H9 (cell line): ENCODE measurements around the gene ALX4. TPM values are rescaled to one million over a fixed set of nuclear protein-coding genes. Genes with fewer than 3 reads are reported as not detected.

ENCODE experiments used
- DNase-seq: peaks from one replicate; pipeline ENCODE4 v3.0.0-alpha.2; 2017
- H2AFZ ChIP-seq: one replicate; pipeline ENCODE4 v1.6.1; 2013; ENCODE audit warnings: mild to moderate bottlenecking, low read length, control low read depth, moderate library complexity
- H2AK5ac ChIP-seq: 2 replicates; pipeline ENCODE4 v1.6.1; 2013; ENCODE audit warnings: low read length, control low read depth, mixed read lengths; ENCODE audit not compliant: insufficient read length
- H2BK120ac ChIP-seq: one replicate; pipeline ENCODE4 v1.6.1; 2013; ENCODE audit warnings: low read depth, mild to moderate bottlenecking, low read length, control low read depth, inconsistent platforms; ENCODE audit not compliant: poor library complexity, severe bottlenecking
- H2BK12ac ChIP-seq: 2 replicates; pipeline ENCODE4 v1.6.1; 2013; ENCODE audit warnings: low read length, control low read depth, mixed read lengths, low read depth; ENCODE audit not compliant: insufficient read length
- H2BK15ac ChIP-seq: 2 replicates; pipeline ENCODE4 v1.6.1; 2013; ENCODE audit warnings: low read depth, low read length, control low read depth
- H2BK20ac ChIP-seq: one replicate; pipeline ENCODE4 v1.6.1; 2013; ENCODE audit warnings: low read depth, mild to moderate bottlenecking, low read length, control low read depth, inconsistent platforms; ENCODE audit not compliant: poor library complexity, severe bottlenecking
- H2BK5ac ChIP-seq: 2 replicates; pipeline ENCODE4 v1.6.1; 2013; ENCODE audit warnings: low read length, control low read depth, mixed read lengths; ENCODE audit not compliant: insufficient read length
- H3K14ac ChIP-seq: 2 replicates; pipeline ENCODE4 v1.6.1; 2013; ENCODE audit warnings: low read length, control low read depth; ENCODE audit not compliant: insufficient read depth
- H3K18ac ChIP-seq: 2 replicates; pipeline ENCODE4 v1.6.1; 2013; ENCODE audit warnings: low read depth, mild to moderate bottlenecking, mixed read lengths, low read length, control low read depth; ENCODE audit not compliant: insufficient read length
- H3K23ac ChIP-seq: 2 replicates; pipeline ENCODE4 v1.6.1; 2013; ENCODE audit warnings: low read length, control low read depth, mixed read lengths, low read depth; ENCODE audit not compliant: insufficient read length
- H3K23me2 ChIP-seq: 2 replicates; pipeline ENCODE4 v1.6.1; 2013; ENCODE audit warnings: low read depth, mild to moderate bottlenecking, mixed read lengths, low read length, control low read depth; ENCODE audit not compliant: insufficient read length, poor library complexity, severe bottlenecking
- H3K27ac ChIP-seq: 2 replicates; pipeline ENCODE4 v1.5.1; 2013; ENCODE audit warnings: low read length, control low read depth, mixed read lengths, low read depth; ENCODE audit not compliant: insufficient read length
- H3K27me3 ChIP-seq: 2 replicates; pipeline ENCODE4 v1.6.1; 2013; ENCODE audit warnings: low read length, control low read depth, inconsistent platforms; ENCODE audit not compliant: insufficient read depth
- H3K4ac ChIP-seq: 2 replicates; pipeline ENCODE4 v1.6.1; 2013; ENCODE audit warnings: low read depth, mild to moderate bottlenecking, control low read depth, inconsistent platforms, low read length, moderate library complexity
- H3K4me1 ChIP-seq: 2 replicates; pipeline ENCODE4 v1.6.1; 2013; ENCODE audit warnings: low read length, control low read depth, inconsistent platforms; ENCODE audit not compliant: insufficient read depth
- H3K4me2 ChIP-seq: 2 replicates; pipeline ENCODE4 v1.6.1; 2013; ENCODE audit warnings: low read length, control low read depth, mixed read lengths; ENCODE audit not compliant: insufficient read length, insufficient read depth
- H3K56ac ChIP-seq: 2 replicates; pipeline ENCODE4 v1.6.1; 2013; ENCODE audit warnings: low read depth, mild to moderate bottlenecking, mixed read lengths, low read length, control low read depth; ENCODE audit not compliant: insufficient read length
- H3K79me1 ChIP-seq: 2 replicates; pipeline ENCODE4 v1.6.1; 2013; ENCODE audit warnings: low read depth, mild to moderate bottlenecking, moderate library complexity, low read length, control low read depth, inconsistent platforms; ENCODE audit not compliant: insufficient read depth, poor library complexity, severe bottlenecking
- H3K79me2 ChIP-seq: 2 replicates; pipeline ENCODE4 v1.6.1; 2013; ENCODE audit warnings: low read length, control low read depth, inconsistent platforms; ENCODE audit not compliant: insufficient read depth
- H3K9ac ChIP-seq: 2 replicates; pipeline ENCODE4 v1.6.1; 2013; ENCODE audit warnings: low read length, control low read depth, mixed read lengths; ENCODE audit not compliant: insufficient read length; ENCODE audit errors: extremely low read depth
- H3K9me3 ChIP-seq: one replicate; pipeline ENCODE4 v1.6.1; 2013; ENCODE audit warnings: low read depth, low read length, inconsistent platforms; ENCODE audit not compliant: control insufficient read depth
- H3T11ph ChIP-seq: one replicate; pipeline ENCODE4 v1.6.1; 2013; ENCODE audit warnings: mild to moderate bottlenecking, low read length, control low read depth, inconsistent platforms
- H4K20me1 ChIP-seq: one replicate; pipeline ENCODE4 v1.6.1; 2013; ENCODE audit not compliant: control insufficient read depth, insufficient read length, insufficient read depth
- H4K5ac ChIP-seq: 2 replicates; pipeline ENCODE4 v1.6.1; 2013; ENCODE audit warnings: low read depth, mild to moderate bottlenecking, mixed read lengths, low read length, control low read depth; ENCODE audit not compliant: insufficient read length
- H4K8ac ChIP-seq: replicated peaks from 2 replicates; pipeline ENCODE4 v1.6.1; 2013; ENCODE audit warnings: low read length, control low read depth, mixed read lengths, low read depth; ENCODE audit not compliant: insufficient read length
- H4K91ac ChIP-seq: 2 replicates; pipeline ENCODE4 v1.6.1; 2013; ENCODE audit warnings: low read depth, mild to moderate bottlenecking, moderate library complexity, mixed read lengths, low read length, control low read depth; ENCODE audit not compliant: insufficient read length
- H3K27ac Mint-ChIP-seq, 3 experiments: 2 replicates in 2 of 3; 3 replicates in 1 of 3; pipeline ENCODE4 v1.8.0; 2020 to 2021; ENCODE audit warnings: mixed read lengths in 3 of 3, mild to moderate bottlenecking in 1 of 3, moderate library complexity in 1 of 3
- H3K27me3 Mint-ChIP-seq: 2 replicates; pipeline ENCODE4 v1.8.0; 2021; ENCODE audit warnings: low read depth, mild to moderate bottlenecking, moderate library complexity, mixed read lengths
- H3K36me3 Mint-ChIP-seq, 3 experiments: 2 replicates in 2 of 3; 3 replicates in 1 of 3; pipeline ENCODE4 v1.8.0; 2020 to 2021; ENCODE audit warnings: low read depth in 3 of 3, mixed read lengths in 3 of 3; ENCODE audit not compliant: insufficient read depth in 1 of 3
- H3K4me1 Mint-ChIP-seq, 2 experiments: 2 replicates each; pipeline ENCODE4 v1.8.0; 2020; ENCODE audit warnings: mixed read lengths in 2 of 2
- H3K4me3 Mint-ChIP-seq, 2 experiments: 2 replicates in 1 of 2; 3 replicates in 1 of 2; pipeline ENCODE4 v1.8.0; 2020 to 2021; ENCODE audit warnings: mild to moderate bottlenecking in 2 of 2, mixed read lengths in 2 of 2, moderate library complexity in 1 of 2
- H3K9me3 Mint-ChIP-seq, 2 experiments: 2 replicates in 1 of 2; 3 replicates in 1 of 2; pipeline ENCODE4 v1.8.0; 2020; ENCODE audit warnings: mild to moderate bottlenecking in 2 of 2, mixed read lengths in 2 of 2, moderate library complexity in 1 of 2
- WGBS: extraction: QIAGEN DNeasy Blood & Tissue Kit; methylation state at CpG from one replicate; pipeline ENCODE4 v1.1.7; 2013; ENCODE audit warnings: missing lambda C conversion rate, low lambda C conversion rate, mixed read lengths; ENCODE audit not compliant: insufficient read length; ENCODE audit errors: extremely low coverage; 5-methylcytosine and 5-hydroxymethylcytosine counted together
- total RNA-seq: library from RNA; stranded (reverse); gene quantifications from 2 replicates; pipeline ENCODE4 v1.2.1, GENCODE V29; 2021
- TF ChIP-seq, protein P1 (sequence below): fragments of 200-600 bp; sonication (generic); conservative IDR thresholded peaks from 3 replicates; pipeline ENCODE4 v1.8.0; 2021; ENCODE audit warnings: antibody characterized with exemption, mild to moderate bottlenecking

The ALX4 gene
- total RNA-seq, 1 experiment from 2014 or later, result not detected

DNA sequence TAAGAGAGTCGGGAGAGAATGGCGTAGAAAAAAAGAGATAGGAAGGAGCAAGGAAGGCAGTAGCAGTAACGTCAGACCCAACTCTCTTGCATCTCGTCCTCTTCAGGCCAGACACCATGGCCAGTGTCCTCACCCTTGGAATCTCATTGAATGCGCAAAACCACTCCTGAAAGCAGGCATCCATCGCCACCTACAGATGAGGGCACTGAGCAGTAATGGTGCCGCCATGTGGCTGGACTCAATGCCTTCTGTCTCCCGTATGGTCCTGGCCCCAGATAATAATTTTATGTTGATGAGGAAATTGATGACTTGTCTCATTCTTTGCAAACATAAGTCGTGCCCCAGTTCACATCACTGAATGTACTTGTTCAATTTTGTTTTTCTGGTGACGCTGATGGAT is 17.8 kb upstream of the ALX4 start:
- Histone ChIP-seq H4K8ac (no peak overlapping the region), H3K4me1 (no peaks in the 10 kb centered on the region), H3K4ac (no peak overlapping the region), H3K27me3 (peaks cover 23% of the 10 kb centered on the region; the same call in 1 of the 2 replicates), H2BK120ac (no peak overlapping the region), H3K9me3 (no peaks in the 10 kb centered on the region), H3K56ac (no peak overlapping the region), H3K27ac (no peak overlapping the region), H3T11ph (no peak overlapping the region), H4K5ac (no peak overlapping the region), H3K18ac (no peak overlapping the region), H3K79me1 (no peaks in the 10 kb centered on the region), H3K9ac (no peak overlapping the region), H3K4me2 (no peak overlapping the region), H4K20me1 (no peaks in the 10 kb centered on the region), H4K91ac (no peak overlapping the region), H3K23me2 (no peaks in the 10 kb centered on the region), H2BK5ac (no peak overlapping the region), H2AK5ac (no peak overlapping the region), H2BK15ac (no peak overlapping the region), H2AFZ (no peak overlapping the region), H3K14ac (no peak overlapping the region), H3K23ac (no peak overlapping the region), H3K79me2 (no peaks in the 10 kb centered on the region), H2BK20ac (no peak overlapping the region), H2BK12ac (no peak overlapping the region)
- no peaks in the 10 kb centered on the region for H3K36me3 Mint-ChIP-seq
- H3K4me3 Mint-ChIP-seq, result no peak overlapping the region
- no CpG with 5 or more reads among the region's 10 CpGs for WGBS
- TF ChIP-seq, protein P1, sequence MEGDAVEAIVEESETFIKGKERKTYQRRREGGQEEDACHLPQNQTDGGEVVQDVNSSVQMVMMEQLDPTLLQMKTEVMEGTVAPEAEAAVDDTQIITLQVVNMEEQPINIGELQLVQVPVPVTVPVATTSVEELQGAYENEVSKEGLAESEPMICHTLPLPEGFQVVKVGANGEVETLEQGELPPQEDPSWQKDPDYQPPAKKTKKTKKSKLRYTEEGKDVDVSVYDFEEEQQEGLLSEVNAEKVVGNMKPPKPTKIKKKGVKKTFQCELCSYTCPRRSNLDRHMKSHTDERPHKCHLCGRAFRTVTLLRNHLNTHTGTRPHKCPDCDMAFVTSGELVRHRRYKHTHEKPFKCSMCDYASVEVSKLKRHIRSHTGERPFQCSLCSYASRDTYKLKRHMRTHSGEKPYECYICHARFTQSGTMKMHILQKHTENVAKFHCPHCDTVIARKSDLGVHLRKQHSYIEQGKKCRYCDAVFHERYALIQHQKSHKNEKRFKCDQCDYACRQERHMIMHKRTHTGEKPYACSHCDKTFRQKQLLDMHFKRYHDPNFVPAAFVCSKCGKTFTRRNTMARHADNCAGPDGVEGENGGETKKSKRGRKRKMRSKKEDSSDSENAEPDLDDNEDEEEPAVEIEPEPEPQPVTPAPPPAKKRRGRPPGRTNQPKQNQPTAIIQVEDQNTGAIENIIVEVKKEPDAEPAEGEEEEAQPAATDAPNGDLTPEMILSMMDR, result no peak; the same call in 2 of the 3 replicates
- H3K27me3 Mint-ChIP-seq, result peaks cover 85% of the 10 kb centered on the region
- no peak for DNase-seq
- H3K27ac Mint-ChIP-seq, result no peak overlapping the region
- no peaks in the 10 kb centered on the region for H3K9me3 Mint-ChIP-seq
- peaks cover 0 to 17% of the 10 kb centered on the region in 2 experiments; a peak in 2 of 4 replicates for H3K4me1 Mint-ChIP-seq
